MCF 10A (cell line): ENCODE measurements around the gene ZBTB48. TPM values are rescaled to one million over a fixed set of nuclear protein-coding genes. Genes with fewer than 3 reads are reported as not detected.

Source experiments
- BruUV-seq: library from RNA; stranded (reverse); fragments of 400-500 nt; replicated peaks from 2 replicates; lab custom pipeline; 2021; lab: Mats Ljungman, UMichigan
- CTCF ChIA-PET: fragments of 300-600 bp; sonication (Branson Sonifier 250); formaldehyde crosslinking; extraction: SDS; loops from one replicate; lab custom pipeline; 2021; ENCODE audit warnings: antibody characterized with exemption, inconsistent platforms; lab: Yijun Ruan, JAX
- POLR2A ChIA-PET: fragments of 300-600, 350-650 bp; sonication (Branson Sonifier 250); formaldehyde crosslinking; extraction: SDS; loops from one replicate; lab custom pipeline; 2020; ENCODE audit warnings: antibody characterized with exemption, inconsistent platforms; lab: Yijun Ruan, JAX
- DNase-seq: peaks from one replicate; pipeline ENCODE4 v3.0.0-alpha.2; 2018; ENCODE audit not compliant: unreplicated experiment
- H3K27ac Mint-ChIP-seq: one replicate; pipeline ENCODE4 v1.8.0; 2022; ENCODE audit warnings: mild to moderate bottlenecking, low read depth, mixed read lengths; ENCODE audit not compliant: unreplicated experiment
- H3K27me3 Mint-ChIP-seq: one replicate; pipeline ENCODE4 v1.8.0; 2022; ENCODE audit warnings: mixed read lengths; ENCODE audit not compliant: insufficient read depth, unreplicated experiment
- H3K36me3 Mint-ChIP-seq: one replicate; pipeline ENCODE4 v1.8.0; 2022; ENCODE audit warnings: mild to moderate bottlenecking, moderate library complexity, mixed read lengths; ENCODE audit not compliant: insufficient read depth, unreplicated experiment
- H3K4me1 Mint-ChIP-seq: one replicate; pipeline ENCODE4 v1.8.0; 2022; ENCODE audit warnings: mixed read lengths; ENCODE audit not compliant: insufficient read depth, unreplicated experiment
- H3K4me3 Mint-ChIP-seq: one replicate; pipeline ENCODE4 v1.8.0; 2022; ENCODE audit warnings: mild to moderate bottlenecking, moderate library complexity, mixed read lengths; ENCODE audit not compliant: unreplicated experiment
- H3K9me3 Mint-ChIP-seq: one replicate; pipeline ENCODE4 v1.8.0; 2022; ENCODE audit warnings: mixed read lengths; ENCODE audit not compliant: unreplicated experiment
- intact Hi-C: fragments of 100-400 bp; cut with micrococcal nuclease; formaldehyde crosslinking; loops from 2 replicates; pipeline ENCODE4 v1.14.1; 2022
- total RNA-seq: library from RNA; stranded (reverse); gene quantifications from 2 replicates; pipeline ENCODE4 v1.2.3, GENCODE V29; 2022
- TF ChIP-seq, protein P1 (sequence below): fragments of 200-600 bp; IDR thresholded peaks from one replicate; pipeline ENCODE4 v1.8.0; 2022; ENCODE audit warnings: antibody characterized with exemption, mild to moderate bottlenecking; ENCODE audit not compliant: unreplicated experiment

Gene ZBTB48
- total RNA-seq, 1 experiment from 2014 or later, result 40.6 TPM

DNA sequence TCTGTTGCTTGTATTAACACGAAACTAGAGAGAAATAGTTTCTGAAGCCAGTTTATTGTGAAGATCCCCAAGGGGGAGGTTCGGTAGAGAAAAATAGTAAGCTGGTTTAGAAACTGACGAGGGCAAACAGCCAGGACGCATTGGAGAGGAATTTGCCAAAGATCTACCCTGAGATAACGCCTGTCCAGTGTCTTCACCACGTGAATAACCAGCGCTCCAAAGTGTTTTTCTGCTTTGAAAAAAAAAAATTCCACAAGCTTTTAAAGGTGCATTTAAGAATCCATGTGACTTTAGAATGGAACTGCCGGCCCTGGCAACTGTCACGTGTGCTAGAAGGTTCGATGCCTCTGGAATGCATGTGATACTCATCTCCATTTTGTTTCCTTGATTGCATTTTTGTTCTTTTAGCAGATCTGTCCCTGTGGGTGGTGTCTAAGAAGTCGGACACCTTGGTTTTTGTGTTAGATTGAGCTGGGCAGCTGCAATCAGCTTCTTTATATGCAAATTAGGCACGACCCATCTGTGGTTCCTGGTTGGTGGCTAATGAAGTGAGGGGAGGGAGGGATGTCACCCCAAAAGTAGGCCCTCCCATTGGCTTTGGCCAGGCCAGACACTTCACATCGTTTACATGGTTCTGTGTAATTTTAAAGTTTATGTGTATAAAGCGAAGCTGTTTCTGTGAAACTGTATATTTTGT, 43.6 kb downstream of the ZBTB48 start:
- H3K4me3 Mint-ChIP-seq, result no peak overlapping the region
- CTCF ChIA-PET, result interaction anchor here (0.7 to 1.3 kb wide), 3 partner anchors 11 to 140 kb away, joined by 3 to 5 read pairs (median 3); no protein-coding TSS in a partner anchor
- no peak for DNase-seq
- no peaks in the 10 kb centered on the region for H3K9me3 Mint-ChIP-seq
- no peak overlapping the region for H3K27ac Mint-ChIP-seq
- intact Hi-C loops, result no loop called here
- peaks cover 8% of the 10 kb centered on the region for H3K4me1 Mint-ChIP-seq
- BruUV-seq, result no TSS peak
- H3K36me3 Mint-ChIP-seq, result peaks cover 63% of the 10 kb centered on the region
- TF ChIP-seq, protein P1, sequence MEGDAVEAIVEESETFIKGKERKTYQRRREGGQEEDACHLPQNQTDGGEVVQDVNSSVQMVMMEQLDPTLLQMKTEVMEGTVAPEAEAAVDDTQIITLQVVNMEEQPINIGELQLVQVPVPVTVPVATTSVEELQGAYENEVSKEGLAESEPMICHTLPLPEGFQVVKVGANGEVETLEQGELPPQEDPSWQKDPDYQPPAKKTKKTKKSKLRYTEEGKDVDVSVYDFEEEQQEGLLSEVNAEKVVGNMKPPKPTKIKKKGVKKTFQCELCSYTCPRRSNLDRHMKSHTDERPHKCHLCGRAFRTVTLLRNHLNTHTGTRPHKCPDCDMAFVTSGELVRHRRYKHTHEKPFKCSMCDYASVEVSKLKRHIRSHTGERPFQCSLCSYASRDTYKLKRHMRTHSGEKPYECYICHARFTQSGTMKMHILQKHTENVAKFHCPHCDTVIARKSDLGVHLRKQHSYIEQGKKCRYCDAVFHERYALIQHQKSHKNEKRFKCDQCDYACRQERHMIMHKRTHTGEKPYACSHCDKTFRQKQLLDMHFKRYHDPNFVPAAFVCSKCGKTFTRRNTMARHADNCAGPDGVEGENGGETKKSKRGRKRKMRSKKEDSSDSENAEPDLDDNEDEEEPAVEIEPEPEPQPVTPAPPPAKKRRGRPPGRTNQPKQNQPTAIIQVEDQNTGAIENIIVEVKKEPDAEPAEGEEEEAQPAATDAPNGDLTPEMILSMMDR, result no peak
- POLR2A ChIA-PET, result interaction anchor here (0.9 to 2.6 kb wide), 5 partner anchors 7 to 23 kb away, joined by 3 to 13 read pairs (median 4); partner anchors contain the start of gene KLHL21
- no peaks in the 10 kb centered on the region for H3K27me3 Mint-ChIP-seq

DNA sequence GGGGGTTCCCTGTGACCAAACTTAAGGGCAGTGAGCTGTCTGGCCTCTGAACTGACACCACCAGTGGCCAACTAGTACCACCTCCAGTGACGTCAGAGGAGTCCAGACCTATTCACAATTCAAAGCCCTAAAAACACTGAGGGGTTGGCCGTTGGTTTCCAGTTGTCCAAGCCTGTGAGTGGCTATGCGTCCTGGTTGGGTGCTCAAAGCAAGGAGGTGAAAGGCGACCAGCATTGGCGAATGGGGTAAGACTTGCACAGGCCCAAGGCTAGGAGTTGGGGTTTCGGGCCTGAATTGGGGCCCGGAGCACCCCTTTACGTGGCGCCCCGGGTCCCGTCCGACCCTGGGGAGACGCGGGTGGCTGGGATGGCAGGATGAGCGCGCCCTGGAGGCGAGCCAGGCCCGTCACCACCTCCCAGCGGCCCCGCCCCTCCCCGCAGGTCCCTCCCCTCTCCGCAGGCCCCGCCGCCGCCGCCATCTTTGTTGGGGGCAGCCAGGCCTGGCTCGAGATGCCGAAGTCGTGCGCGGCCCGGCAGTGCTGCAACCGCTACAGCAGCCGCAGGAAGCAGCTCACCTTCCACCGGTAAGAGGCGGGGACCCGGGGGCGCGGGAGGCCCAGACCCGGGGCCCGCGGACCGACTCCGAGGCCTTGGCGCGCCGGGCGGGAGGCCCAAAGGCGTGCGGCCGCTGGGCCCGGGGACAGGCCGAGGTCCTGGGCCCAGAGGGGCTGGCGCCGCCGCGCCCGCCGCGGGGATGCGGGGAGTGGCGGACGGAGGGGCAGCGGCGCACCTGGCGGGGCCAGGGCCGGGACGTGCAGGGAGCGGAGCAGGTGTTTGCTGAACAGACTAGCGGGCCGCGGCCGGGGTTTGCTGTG, 45.2 kb downstream of the ZBTB48 start, which contains the start of gene THAP3:
Gene THAP3 (plus strand): TSS at position 159 of the 874 bp plus-strand sequence. CDS start 351 bp downstream, at position 510.
- TF ChIP-seq, protein P1, result no peak

DNA sequence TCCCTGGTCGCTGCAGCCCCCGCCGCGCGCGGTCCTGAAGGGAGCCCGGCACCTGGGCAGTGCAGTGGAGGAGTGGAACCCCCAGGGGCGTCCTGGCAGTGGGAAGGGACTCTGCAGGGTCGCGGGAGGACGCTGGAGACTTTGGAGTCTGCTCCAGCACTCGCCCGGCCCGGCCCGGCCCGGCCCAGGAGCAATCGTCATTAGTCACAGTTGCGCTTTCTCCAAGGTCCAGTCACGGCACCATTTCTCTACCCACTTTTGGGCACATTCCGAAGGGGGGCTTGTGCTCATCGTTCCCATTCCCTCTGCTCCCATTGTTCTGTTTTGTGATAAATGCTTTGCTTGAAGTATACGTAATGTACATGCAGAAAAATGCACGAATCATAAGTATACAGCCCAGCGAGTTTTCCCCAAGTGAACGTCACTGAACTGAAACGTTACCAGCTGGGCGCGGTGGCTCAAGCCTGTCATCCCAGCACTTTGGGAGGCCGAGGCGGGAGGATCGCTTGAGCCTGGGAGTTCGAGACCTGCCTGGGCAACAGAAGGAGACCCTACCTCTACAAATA, 45.9 kb downstream of the ZBTB48 start:
- H3K27me3 Mint-ChIP-seq, result no peaks in the 10 kb centered on the region
- H3K36me3 Mint-ChIP-seq, result peaks cover 62% of the 10 kb centered on the region
- BruUV-seq, result no TSS peak
- peaks cover 8% of the 10 kb centered on the region for H3K4me1 Mint-ChIP-seq
- peak overlapping the region; percentile 82 for H3K27ac Mint-ChIP-seq
- TF ChIP-seq, protein P1, result no peak
- H3K4me3 Mint-ChIP-seq, result peak overlapping the region; percentile 84
- CTCF ChIA-PET, result no interaction called here
- H3K9me3 Mint-ChIP-seq, result no peaks in the 10 kb centered on the region
- intact Hi-C loops, result no loop called here
- peak; percentile 32 for DNase-seq
- POLR2A ChIA-PET, result interaction anchor here (0.6 to 2.6 kb wide), 12 partner anchors 10 to 137 kb away, joined by 3 to 13 read pairs (median 3); partner anchors contain the start of genes KLHL21 and ZBTB48

More for the DNA sequence above, 45.2 kb downstream of the ZBTB48 start, which contains the start of gene THAP3:
- intact Hi-C loops, result no loop called here
- CTCF ChIA-PET, result interaction anchor here (0.6 to 1.3 kb wide), 4 partner anchors 13 to 148 kb away, joined by 3 to 5 read pairs (median 3); no protein-coding TSS in a partner anchor
- H3K9me3 Mint-ChIP-seq, result no peaks in the 10 kb centered on the region
- BruUV-seq, result no TSS peak
- no peaks in the 10 kb centered on the region for H3K27me3 Mint-ChIP-seq
- H3K4me3 Mint-ChIP-seq, result peak within 1 kb of the TSS; percentile 84
- peaks cover 62% of the 10 kb centered on the region for H3K36me3 Mint-ChIP-seq
- H3K27ac Mint-ChIP-seq, result peak within 1 kb of the TSS; percentile 82
- peak; percentile 82 for DNase-seq
- peaks cover 8% of the 10 kb centered on the region for H3K4me1 Mint-ChIP-seq
- POLR2A ChIA-PET, result interaction anchor here (0.6 to 2.6 kb wide), 9 partner anchors 9 to 30 kb away, joined by 3 to 13 read pairs (median 5); partner anchors contain the start of gene KLHL21
